Measurements from ENCODE around the gene SPTBN1. TPM values are rescaled to one million over a fixed set of nuclear protein-coding genes. Genes with fewer than 3 reads are reported as not detected.

Gene SPTBN1
- total and polyA plus RNA-seq, 2 of the 13 experiments (the other 11 are each of a cell fraction or from before 2014, with no cell fraction given), result 123 to 299 TPM

- TF ChIP-seq ZNF3 (CRISPR knock-in tag; IDR thresholded peaks at IDR 0.05) (0 out of 2 replicates have a peak, but pooled peaks have one; percentile 24), STAG1 (CRISPR knock-in tag; IDR thresholded peaks at IDR 0.05) (peak; percentile 11; the same call in 1 of the 2 replicates), ZNF362 (CRISPR knock-in tag; IDR thresholded peaks at IDR 0.05; ENCODE audit: borderline replicate concordance) (peak; percentile 94), RXRB (CRISPR knock-in tag; IDR thresholded peaks at IDR 0.05; ENCODE audit: borderline replicate concordance) (peak; percentile 69), ZNF44 (CRISPR knock-in tag; IDR thresholded peaks at IDR 0.05) (no peak), FOXA1 (IDR thresholded peaks at IDR 0.05) (0 out of 2 replicates have a peak, but pooled peaks have one; percentile 30), FOXA1 (CRISPR knock-in tag; IDR thresholded peaks at IDR 0.05) (peak; percentile 79), MBD4 (IDR thresholded peaks at IDR 0.05; ENCODE audit: borderline replicate concordance, low read length) (peak; percentile 65; the same call in 1 of the 2 replicates), ZNF609 (CRISPR knock-in tag; IDR thresholded peaks at IDR 0.05; ENCODE audit: borderline replicate concordance) (0 out of 2 replicates have a peak, but pooled peaks have one; percentile 31), CTCF (CRISPR knock-in tag; IDR thresholded peaks at IDR 0.05) (peak; percentile 37; the same call in 1 of the 2 replicates), FOXJ3 (CRISPR knock-in tag; IDR thresholded peaks at IDR 0.05; ENCODE audit: borderline replicate concordance) (peak; percentile 50; the same call in 1 of the 2 replicates), PAXIP1 (CRISPR knock-in tag; conservative IDR thresholded peaks at IDR 0.05) (peak; percentile 65), HMGXB4 (CRISPR knock-in tag; IDR thresholded peaks at IDR 0.05; ENCODE audit: borderline replicate concordance in 1 of 2, low read depth in 1 of 2) (peak in 1 of 2 experiments; percentile 50; a peak in 2 of 4 replicates)
Observed at GRCh38 chr2:54454548-54455130, 1.5 kb upstream of the SPTBN1 start (continued).
